HUDEP-2 (cell line): ENCODE results near the gene C20orf144.
"Not testable (repeated sequence)": the region's sequence is repeated elsewhere in the genome, so short reads cannot be mapped to it uniquely, and the experiment has no call there.

Experiments
- DNase-seq, 76 experiments: peaks; one replicate each; lab custom pipeline; 2025; ENCODE audit not compliant: unreplicated experiment in 76 of 76; lab: John Stamatoyannopoulos, UW

Gene C20orf144

DNA sequence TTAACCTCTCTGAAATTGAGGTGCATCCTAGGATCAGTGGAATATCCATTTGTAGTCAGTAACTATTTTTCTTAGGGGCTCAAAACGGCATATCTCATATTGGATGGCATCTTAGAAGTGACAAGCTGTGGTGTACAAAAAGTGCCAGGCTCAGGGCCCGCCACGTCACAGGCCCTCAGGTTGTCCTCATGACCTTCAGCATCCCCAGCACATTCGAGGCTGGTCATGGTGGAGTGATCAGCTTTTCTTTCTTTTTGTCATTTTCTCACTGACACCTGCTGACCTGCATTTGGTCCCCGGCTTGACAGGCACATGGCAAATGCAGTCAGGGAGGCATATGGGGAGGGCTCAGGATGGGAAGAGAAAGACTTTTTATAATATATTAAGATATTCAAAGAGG is 31.2 kb downstream of the C20orf144 start:
- DNase-seq = no peak

DNA sequence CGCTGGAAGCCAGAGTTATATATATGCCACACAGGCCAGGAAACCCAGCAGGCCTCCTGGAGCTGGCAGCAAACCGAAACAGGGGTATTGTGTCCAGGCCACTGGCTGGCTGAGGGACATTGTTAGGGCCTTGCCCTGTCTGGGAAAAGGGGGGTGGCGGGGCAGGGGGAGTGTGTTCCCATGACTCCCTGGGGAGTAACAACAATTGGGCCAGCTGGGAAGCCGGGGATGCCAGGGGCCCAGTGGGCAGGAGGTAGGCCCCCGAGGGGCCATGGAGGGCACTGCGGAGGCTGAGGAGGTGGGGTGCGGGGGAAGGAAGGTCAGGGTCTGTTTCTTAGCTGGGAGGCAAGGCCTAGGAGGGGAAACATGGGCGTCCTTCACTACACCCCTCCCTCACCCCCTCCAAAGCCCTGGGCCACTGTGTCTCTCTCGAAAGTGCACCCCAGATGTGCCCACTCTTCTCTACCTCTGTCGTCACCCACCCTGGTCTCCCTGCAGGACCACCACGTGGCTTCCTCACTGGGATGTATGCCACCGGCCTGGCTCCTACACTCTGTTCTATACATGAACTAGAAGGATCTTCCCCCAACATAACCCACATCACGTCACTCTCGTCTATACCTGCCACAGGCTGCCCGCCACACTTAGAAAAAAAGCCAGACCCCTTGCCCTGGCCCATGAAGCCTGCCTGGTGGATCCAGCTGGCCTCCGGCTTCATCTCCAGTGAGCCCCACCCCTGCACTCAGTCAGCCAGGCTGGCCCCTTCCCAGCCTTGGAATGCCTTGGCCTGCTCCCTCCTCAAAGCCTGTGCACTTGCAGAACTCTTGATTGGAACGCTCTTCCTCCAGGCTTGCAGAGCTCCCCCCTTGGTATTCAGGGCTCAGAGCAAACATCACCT is 31.9 kb downstream of the C20orf144 start:
- DNase-seq = no peak

DNA sequence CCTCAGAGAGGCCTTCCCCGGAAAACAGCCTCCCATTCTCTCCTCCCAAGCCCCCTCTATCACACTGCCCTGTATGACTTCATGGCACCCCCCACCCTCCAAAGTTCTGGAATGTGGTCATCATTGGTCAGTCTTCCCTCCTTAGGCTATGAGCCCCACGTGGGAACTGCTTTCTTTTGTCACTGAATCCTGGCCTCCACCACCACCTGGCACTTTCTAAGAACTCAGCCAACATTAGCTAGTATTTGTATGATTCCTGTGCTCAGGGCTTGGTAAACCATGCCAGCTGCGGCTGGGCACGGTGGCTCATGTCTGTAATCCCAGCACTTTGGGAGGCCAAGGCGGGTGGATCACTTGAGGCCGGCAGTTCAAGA is 32.5 kb downstream of the C20orf144 start:
- DNase-seq = no peak

DNA sequence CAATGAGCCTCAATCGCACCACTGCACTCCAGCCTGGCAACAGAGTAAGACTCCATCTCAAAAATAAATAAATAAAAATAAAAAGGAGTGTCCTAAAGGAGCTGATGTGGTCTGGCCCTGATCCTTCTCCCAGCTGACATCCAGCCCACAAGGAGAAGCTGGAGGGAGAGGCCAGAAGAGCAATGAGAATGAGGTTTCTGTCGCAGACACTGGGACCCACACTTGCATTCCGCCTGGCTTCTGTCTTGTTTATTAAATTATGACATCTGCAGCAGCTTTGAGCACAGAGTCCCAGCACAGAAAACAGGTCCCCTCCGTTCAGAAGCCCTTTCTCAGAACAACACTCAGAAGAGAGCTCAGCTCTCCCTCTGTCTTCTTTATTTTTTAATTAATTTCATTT is 34.3 kb downstream of the C20orf144 start:
- DNase-seq = no peak

DNA sequence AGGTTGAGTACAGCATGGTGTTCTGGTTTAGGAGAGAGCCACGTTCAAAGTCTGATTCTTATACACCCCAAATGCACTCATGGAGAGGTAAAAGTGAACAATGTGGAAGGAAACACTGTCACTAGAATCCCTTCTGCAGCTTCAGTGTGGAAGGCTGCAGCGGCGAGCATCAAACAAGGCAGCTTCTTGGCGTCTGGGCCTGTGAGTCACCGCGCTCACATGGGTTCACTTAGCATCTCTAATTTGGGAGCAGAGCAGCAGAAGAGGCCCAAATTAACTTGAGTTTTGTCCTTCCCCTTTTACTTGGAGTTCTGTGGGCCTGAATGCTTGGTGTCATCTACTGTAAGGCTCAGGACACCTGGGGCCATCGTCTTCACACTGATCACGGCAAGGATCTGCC is 35.0 kb downstream of the C20orf144 start:
- no peak for DNase-seq

DNA sequence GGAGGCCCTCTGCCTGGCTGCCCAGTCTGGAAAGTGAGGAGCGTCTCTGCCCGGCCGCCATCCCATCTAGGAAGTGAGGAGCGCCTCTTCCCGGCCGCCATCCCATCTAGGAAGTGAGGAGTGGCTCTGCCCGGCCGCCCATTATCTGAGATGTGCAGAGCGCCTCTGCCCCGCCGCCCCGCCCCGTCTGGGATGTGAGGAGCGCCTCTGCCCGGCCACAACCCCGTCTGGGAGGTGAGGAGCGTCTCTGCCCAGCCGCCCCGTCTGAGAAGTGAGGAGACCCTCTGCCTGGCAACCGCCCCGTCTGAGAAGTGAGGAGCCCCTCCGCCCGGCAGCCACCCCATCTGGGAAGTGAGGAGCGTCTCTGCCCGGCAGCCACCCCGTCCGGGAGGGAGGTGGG is 36.8 kb downstream of the C20orf144 start:
- not testable (repeated sequence) for DNase-seq

DNA sequence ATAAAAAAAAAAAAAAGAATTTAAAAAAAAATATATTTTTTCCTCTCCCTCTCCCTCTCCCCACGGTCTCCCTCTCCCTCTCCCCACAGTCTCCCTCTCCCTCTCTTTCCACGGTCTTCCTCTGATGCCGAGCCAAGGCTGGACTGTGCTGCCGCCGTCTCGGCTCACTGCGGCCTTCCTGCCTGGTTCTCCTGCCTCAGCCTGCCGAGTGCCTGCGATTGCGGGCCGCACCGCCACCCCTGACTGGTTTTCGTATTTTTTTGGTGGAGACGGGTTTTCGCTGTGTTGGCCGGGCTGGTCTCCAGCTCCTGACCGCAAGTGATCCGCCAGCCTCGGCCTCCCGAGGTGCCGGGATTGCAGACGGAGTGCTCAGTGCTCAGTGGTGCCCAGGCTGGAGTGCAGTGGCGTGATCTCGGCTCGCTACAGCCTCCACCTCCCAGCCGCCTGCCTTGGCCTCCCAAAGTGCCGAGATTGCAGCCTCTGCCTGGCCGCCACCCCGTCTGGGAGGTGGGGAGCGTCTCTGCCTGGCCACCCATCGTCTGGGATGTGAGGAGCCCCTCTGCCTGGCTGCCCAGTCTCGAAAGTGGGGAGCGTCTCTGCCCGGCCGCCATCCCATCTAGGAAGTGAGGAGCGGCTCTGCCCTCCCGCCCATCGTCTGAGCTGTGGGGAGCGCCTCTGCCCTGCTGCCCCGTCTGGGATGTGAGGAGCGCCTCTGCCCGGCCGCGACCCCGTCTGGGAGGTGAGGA is 38.7 kb downstream of the C20orf144 start:
- DNase-seq = not testable (repeated sequence)

DNA sequence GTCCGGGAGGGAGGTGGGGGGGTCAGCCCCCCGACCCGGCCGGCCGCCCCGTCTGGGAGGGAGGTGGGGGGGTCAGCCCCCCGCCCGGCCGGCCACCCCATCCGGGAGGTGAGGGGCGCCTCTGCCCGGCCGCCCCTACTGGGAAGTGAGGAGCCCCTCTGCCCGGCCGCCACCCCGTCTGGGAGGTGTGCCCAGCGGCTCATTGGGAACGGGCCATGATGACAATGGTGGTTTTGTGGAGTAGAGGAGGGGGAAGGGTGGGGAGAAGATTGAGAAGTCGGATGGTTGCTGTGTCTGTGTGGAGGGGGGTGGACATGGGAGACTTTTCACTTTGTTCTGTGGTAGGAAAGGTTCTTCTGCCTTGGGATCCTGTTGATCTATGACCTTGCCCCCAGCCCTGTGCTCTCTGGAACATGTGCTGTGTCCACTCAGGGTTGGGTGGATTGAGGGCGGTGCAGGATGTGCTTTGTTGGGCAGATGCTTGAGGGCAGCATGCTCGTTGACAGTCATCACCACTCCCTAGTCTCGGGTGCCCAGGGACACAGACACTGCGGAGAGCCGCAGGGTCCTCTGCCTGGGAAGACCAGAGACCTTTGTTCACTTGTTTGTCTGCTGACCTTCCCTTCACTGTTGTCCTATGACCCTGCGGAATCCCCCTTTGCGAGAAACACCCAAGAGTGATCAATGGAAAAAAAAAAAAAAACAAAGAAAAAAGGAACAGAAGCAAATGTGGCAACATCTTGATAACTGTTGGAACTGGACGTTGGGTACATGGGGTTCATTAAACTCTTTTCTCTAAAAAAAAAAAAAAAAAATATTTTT is 39.7 kb downstream of the C20orf144 start:
- peak in 1 of 76 experiments; percentile 18 for DNase-seq

DNA sequence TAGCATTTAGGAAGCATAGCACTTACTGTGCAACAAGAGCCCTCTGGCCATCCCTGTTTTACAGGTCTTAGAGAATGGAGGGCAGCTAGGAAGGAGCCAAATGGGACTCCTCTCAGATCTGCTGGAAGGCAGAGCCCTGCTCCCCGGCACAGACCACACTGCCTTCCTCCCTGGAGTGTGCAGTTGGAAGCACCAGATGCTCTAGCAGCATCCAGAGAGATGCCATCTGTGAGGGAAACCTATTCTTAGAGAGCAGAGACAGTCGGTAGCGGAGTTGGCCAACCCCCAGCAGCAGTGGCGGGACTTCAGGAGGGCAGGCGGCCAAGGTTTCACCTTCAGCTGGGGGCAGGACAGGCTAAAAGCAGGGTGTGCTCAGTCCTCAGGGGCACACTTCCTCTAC is 40.7 kb downstream of the C20orf144 start:
- DNase-seq = peak in 20 of 76 experiments; percentile 6 to 55 (median 23)

DNA sequence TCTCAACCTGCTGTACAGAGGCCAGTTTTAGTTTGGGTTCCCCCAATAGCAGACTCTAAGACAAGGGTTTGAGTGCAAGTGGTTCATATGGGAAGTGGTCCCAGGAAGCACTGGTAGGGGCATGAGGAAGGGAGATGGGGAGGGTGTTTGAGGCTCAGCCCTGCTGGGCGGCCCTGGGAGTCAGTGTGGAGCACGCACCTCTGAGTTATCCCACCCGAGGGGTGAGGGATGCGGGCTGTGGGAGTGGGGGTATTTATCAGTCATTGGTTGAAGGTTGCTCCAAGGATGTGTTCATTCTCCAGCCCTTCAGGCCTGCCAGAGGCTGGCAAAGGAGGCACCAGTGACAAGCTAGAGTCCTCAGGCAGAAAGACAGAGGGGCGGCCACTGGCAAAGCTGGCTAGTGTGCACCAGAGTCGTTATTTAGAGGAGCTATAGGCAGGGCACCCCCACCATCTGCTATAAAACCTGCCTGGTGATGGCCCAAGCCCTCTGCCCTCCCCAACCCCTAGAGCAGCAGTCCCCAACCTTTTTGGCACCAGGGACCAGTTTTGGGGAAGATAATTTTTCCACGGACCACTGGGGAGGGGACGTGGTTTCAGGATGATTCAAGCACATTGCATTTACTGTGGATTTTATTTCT is 41.5 kb downstream of the C20orf144 start:
- no peak for DNase-seq

DNA sequence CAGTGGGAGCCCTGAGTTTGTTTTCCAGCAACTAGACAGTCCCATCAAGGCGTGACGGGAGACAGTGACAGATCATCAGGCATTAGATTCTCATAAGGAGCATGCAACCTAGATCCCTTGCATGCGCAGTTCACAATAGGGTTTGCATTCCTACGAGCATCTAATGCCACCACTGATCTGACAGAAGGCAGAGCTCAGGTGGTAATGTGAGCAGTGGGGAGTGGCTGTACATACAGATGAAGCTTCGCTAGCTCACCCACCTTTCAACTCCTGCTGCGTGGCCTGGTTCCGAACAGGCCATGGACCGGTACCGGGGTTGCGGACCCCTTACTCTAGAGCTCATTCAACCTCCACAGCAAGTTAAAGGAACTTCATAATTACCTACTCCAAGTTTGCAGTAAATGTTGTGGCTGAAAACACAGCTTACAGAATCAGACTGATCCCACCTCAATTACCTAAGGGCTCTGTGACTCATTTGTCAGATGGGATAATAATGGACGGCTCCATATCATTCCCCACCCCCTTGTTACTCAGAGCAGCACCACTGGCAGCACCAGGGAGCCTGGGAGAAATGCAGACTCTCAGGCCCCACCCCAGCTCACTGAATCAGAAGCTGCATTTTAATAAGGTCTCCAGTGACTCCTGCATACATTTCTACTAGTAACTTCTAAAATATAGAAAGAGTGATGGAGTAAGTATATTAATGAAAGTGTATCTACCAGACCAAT is 42.2 kb downstream of the C20orf144 start:
- DNase-seq = no peak

DNA sequence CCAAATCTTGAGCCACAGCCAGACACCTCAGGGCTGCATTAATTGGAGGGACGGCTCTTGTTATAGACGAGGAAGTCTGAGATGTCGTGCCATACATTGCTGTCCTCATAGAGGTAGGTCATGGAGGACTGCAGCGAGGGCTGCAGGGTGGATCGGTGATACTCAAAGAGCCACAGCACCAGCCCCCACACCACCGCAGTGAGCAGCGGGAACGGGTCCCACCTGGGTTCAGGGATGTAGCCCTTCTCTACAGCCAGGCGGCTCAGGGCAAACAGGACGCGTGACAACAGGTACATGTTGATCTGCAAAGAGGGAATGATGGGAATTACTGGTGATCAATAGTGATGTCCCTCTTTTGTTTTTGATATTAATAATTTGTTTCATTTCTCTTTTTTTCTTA is 45.5 kb downstream of the C20orf144 start:
- no peak for DNase-seq

DNA sequence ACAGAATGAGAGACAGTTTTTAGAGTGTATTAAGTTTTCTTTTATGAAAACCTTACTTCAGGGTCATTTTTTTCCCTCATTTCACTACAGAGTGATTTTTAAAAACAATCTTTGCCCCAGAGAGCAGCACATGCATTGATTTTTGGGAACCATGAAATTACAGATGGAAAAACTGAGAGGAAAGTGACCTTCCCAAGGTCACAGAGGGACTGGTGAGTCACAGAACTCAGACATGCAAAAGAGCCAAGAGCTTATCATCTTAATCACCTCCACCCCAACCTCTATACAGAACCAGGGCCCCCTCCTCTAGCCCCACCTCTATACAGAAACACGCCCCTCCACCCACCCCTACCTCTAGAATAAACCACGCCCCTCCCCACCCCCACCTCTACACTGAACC is 47.3 kb downstream of the C20orf144 start:
- DNase-seq = peak in 60 of 76 experiments; percentile 18 to 82 (median 56)

DNA sequence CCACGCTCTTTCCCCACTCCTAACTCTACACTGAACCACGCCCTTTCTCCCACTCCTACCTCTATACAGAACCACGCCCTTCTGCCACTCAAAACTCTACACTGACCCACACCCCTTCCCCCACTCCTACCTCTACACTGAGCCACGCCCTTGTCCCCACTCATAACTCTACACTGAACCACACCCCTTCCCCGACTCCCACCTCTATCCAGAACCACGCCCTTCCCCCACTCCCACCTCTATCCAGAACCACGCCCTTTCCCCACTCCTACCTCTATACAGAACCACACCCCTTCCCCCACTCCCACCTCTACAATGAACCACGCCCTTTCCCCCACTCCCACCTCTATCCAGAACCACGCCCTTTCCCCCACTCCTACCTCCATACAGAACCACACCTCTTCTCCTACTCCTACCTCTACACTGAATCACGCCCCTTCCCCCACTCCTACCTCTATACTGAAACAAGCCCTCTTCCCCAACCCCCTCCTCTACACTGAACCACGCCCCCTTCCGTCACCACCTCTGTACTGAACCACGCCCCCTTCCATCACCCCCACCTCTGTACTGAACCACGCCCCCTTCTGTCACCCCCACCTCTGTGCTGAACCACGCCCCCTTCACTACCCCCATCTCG is 47.9 kb downstream of the C20orf144 start:
- peak in 41 of 76 experiments; percentile 16 to 78 (median 53) for DNase-seq

DNA sequence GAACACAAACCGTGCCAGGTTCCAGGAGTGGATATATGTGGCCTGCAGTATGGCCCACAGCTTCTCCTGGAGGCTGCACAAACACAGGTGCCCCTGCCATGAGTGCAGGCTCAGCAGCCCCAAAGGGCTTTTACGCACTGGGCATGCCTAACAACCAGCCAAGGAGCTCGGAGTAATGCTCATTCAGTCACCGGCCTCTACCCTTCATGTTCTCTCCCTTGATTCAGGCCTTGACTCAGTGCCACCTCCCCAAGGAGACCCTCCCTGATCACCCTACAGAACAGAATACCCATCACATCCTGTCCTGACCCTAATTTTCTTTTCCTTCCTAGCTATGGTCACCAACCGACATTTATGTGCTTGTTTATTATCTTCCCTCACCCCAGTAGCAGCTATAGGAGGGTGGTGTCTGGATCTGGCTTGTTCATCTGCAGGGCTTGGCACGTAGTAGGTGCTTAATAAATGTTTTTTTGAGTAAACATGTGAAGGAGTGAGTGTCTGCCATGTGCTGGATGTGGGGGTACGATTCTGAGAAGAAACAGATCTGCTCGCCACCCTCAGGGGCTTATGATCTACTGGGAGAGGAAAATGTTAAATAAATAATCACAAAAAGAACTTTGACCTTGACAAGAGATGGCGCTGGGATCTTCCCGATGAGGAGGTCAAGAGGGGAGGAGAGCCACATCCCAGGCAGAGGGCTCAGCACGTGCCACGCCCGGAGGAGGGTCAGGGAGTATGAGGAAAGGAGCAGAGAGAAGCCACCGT is 48.7 kb downstream of the C20orf144 start:
- no peak for DNase-seq

DNA sequence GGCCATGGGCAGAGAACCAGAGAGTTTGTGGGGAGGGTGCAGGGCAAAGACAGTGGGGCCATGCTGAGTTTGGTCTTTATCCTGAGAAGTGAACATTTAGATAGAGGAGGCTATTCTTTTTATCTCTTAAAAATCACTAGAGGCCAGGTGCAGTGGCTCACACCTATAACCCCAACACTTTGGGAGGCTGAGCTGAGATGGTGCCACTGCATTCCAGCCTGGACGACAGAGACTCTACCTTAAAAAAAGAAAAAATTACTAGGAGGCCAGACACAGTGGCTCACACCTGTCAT is 49.3 kb downstream of the C20orf144 start:
- DNase-seq = no peak
